T47D (cell line): ENCODE data around the gene AGPAT2.
A peak's percentile ranks its signal among the peaks of the same experiment; 100 is the strongest.

ENCODE experiments used
- DNase-seq, 2 experiments: peaks; one replicate each; pipeline versions ENCODE4 v3.0.0 to v3.0.0-alpha.2; 2011 to 2012; ENCODE audit warnings: low read depth in 1 of 2, low spot score in 1 of 2
- JUND ChIP-seq: IDR thresholded peaks from 2 replicates; pipeline ENCODE4 v1.6.1; 2012; ENCODE audit warnings: low read depth
- in situ Hi-C: cut with HindIII; loops from 2 replicates; pipeline ENCODE4 v1.10.0; 2016; ENCODE audit warnings: low sequenced_read_pairs, low pct_unique_long_range_greater_than_20kb

Gene AGPAT2

DNA sequence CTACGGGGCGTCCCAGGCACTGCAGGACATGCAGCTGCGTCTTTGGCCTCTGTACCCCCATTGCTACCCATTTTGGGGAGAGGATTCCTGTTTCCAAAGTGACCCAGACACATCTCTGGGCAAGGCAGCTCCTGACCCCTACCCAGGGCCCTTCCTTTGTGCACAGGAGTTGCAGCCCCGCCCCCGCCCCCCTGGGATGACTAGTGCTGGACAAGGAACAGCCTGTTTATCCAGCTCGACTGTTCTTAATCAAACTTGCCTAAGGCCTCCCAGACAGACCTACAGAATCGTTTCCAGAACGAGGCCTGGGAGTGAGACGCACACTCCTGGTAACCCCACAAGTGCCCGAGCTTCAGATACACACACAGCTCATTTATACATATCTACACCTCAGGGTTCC is 38.4 kb upstream of the AGPAT2 start:
- TF ChIP-seq JUND = no peak
- peak in 1 of 2 experiments; percentile 77 for DNase-seq
- in situ Hi-C loops = no loop called here

DNA sequence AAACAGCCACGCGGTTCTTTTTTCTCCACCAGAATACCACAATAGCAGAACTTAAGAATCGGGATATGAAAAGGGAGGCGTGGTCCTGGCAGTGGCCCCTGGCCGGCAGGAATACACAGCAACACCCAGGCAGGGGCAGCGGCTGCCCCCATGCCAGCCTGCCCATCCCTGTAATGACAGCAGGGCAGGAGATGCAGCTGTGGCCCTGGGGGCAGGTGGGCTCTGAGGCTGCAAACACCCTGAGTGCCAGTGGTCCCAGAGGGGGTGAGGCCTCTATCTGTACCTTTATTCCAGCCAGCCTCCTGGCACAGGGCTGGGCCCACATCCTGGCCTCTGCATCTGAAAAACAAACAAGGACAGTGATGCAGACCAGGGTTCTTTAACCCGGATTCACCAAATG is 37.5 kb upstream of the AGPAT2 start:
- DNase-seq = no peak
- no peak for TF ChIP-seq JUND
- in situ Hi-C loops = no loop called here

DNA sequence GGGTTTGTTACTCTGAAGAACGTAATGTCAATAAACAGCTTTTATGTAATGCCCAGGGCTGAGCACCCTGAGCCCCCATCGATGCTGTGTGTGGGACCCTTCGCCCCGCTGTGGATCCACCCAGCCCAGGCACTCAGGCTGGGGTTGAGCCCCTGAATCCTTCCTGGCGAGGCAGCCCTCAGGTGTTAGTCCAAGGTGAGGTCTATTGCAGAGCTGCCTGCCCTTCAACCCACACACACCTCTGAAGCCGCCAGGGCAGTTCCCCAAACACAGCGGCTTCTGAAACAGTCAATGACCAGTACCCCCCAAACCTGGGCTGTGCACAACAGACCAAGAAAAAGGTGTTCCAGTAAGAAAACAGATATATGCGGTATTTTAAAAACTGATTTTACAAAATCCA is 36.7 kb upstream of the AGPAT2 start:
- in situ Hi-C loops = no loop called here
- DNase-seq = no peak
- TF ChIP-seq JUND = no peak

DNA sequence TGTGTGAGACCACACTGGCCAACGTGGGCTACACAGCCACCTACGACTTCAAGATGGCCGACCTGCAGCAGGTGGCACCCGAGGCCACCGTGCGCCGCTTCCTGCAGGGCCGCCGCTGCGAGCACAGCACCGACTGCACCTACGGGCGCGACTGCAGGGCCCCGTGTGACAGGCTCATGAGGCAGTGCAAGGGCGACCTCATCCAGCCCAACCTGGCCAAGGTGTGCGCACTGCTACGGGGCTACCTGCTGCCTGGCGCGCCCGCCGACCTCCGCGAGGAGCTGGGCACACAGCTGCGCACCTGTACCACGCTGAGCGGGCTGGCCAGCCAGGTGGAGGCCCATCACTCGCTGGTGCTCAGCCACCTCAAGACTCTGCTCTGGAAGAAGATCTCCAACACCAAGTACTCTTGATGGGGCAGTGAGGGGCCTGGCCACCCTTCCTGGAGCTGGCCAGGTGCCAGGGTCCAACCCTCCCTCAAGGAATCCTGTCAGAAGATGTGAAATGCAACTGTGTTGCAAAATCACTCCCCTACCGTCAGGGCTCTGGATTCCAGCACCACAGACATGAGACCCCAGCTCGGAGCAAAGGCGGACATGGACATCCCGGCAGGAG is 36.2 kb upstream of the AGPAT2 start:
- TF ChIP-seq JUND = no peak
- in situ Hi-C loops = no loop called here
- no peak for DNase-seq

GRCh38 chr9:136722969-136723356 is 35.7 kb upstream of the AGPAT2 start:
- TF ChIP-seq JUND = no peak
- no peak for DNase-seq
- in situ Hi-C loops = no loop called here

DNA sequence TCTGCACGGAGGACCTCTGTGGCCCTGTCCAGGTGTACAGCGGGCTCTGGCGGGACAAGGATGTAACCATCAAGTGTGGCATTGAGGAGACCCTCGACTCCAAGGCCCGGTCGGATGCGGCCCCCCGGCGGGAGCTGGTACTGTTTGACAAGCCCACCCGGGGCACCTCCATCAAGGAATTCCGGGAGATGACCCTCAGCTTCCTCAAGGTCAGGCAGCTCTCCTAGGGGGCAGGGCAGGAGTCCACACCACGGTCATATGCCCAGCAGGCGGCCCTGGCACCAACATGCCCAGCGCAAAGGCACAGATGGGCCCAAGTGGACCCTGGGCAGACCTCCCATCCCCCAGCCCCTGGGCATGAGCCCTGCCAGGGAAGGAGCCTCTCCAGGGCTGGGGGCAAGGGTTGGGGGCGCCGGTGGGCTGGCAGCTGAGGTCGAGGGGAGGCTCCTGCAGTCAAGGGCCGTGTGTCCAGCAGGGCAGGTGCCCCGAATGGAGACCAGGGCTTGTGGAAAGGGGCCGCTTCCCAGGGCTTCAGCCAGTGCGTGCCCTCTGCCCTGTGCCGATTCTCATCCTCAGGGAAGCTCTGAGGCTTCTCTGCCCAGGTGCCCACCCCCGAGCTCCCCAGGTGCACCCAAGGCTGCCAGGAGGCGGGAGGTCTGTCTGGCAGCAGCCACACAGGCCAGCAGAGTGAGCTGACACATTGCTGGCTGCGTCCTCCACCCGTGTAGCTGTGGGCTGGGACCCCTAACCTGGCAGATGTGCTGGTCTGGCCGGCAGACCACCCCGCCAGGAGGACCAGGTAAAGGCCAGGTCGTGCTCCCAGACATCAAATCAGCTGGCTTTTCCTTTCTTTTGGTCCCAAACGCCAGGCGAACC is 35.1 kb upstream of the AGPAT2 start:
- in situ Hi-C loops = no loop called here
- TF ChIP-seq JUND = no peak
- no peak for DNase-seq

- DNase-seq = no peak
These were observed 34.3 kb upstream of the AGPAT2 start for GRCh38 chr9:136721339-136722092.

DNA sequence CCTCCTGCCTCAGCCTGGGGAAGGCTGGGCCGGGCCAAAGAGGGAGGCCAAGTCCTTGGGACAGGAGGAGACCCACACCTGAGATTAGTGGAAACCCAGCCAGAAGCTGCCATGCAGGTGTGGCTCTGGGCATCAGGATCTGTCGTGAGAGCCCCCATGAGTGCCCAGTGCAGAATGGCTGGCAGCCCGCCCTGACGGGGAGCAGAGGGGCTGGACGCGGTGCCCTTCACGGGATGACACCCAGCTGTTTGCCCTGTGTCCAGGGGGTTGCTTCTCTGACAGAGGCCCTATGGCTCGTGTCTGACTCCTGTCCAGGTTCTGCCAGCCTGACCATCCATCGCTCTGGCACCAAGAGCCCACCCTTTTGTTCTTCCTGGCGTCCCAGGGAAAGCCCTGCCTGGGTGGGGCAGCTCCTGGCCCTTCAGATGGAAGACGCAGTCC is 33.7 kb upstream of the AGPAT2 start:
- TF ChIP-seq JUND = no peak
- DNase-seq = no peak
- in situ Hi-C loops = no loop called here

More at GRCh38 chr9:136721339-136722092, 34.3 kb upstream of the AGPAT2 start:
- in situ Hi-C loops = no loop called here
- TF ChIP-seq JUND = no peak

DNA sequence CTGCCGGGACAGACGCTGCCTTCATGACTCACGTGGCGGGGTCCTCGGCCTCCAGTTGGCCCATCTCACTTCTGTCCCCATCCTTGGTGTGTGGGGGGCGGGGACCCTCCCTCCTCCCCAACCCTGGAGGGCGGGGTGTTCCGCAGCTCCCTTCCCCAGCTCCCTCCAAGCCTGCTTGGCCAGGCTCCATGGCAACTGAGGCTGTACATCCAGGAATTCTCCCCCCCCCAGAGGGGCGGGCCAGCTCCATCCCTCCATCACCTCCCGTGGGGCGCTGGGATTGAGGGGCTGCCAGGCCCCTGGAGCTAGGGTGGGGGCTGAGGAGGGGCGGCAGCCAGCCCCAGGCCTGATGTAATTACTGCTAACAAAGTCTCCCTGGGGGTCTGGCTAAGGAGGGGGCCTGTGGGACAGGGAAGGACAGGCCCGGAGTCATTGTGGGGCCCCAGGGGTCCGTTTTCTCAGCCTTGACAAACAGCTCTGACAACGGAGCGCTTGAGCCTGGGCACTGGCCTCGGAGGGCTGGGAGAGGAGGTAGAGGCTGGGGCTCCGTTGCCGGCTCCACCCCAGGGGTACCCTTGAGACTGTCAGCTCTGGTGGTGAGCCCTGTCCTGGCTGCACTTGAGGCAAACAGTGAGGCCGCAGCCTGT is 33.1 kb upstream of the AGPAT2 start:
- in situ Hi-C loops = no loop called here
- DNase-seq = no peak
- TF ChIP-seq JUND = no peak

DNA sequence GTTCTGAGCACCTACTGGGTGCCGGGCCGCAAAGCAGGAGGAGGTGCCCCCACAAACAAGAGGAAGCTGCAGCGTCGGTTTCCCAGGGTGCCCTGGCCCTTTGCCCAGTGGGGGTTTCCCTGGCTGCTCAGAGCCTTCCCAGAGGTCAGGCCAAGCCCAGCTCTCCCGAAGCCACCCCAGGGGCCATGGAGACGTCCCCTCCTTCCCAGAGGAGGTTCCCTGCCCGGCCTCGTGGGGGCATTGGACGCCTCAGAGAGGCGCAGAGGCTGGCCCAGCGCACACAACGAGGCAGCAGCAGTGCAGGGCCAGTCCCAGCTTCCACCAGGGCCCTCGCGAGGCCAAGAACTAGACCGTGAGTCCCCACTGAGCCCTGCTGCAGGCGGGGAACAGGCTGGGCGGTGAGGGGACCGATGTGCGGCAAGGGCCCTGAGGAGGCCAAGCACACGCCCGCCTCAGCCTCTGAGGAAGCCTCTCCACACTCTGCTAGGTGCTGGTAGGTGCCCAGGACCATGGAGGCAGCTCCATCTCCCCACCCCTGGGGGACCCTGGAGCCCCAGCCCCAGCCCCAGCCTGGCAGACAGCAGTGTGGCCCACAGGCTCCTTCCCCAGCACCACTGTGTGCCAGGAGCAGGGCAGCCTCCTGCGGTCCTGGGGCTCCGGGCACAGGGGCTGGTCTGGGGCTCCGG is 32.1 kb upstream of the AGPAT2 start:
- TF ChIP-seq JUND = no peak
- in situ Hi-C loops = no loop called here
- DNase-seq = no peak

DNA sequence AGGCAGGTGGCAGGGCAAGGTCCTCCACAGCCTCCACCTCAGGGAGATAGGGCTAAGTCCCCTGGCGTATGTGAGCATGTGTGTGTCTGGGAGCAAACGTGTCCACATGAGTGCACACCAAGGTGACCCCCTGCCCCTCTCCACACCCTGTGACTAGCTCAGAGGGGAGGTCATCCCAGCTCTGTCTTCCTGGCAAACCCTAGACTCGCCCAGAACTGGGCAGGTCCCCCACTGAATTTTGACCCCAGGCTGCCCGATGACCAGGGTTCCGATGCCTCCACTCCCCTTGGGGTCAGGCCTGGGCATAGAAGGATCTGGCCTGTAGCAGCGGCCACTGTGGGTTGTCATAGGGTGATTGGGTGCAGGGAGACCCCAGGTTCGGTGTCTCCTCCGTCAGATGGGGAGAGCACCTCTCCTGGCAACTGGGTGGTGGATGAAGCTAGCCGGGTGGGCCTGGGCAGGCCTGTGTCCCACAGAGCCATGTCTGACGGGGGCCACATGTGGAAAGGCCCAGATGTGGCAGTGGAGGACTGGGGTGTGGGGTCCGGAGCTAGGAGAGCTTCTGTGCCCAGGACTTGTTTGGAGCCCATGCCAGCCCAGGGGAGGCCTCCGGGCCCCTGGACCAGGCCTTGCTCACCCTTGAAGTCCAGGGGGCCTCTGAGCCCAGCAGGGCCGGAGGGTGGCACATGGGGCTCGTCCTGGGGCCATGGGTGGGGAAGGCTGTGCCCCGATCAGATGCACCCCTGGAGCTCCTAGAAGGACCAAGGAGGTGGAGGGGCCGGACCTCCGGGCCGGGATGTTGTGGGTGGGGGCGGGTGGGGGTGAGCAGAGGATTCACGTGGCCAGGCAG is 31.3 kb upstream of the AGPAT2 start:
- TF ChIP-seq JUND = no peak
- in situ Hi-C loops = no loop called here
- no peak for DNase-seq

GRCh38 chr9:136717399-136717798 is 30.1 kb upstream of the AGPAT2 start:
- no peak for TF ChIP-seq JUND
- in situ Hi-C loops = no loop called here
- DNase-seq = no peak
